Testis (tissue), 2 donors: ENCODE results near the gene MEPCE.

Experiments used
- CTCF ChIP-seq, 3 experiments: fragments of 450-650 bp in 2 of 3; fragments of 200-600 bp in 1 of 3; sonication (generic) in 1 of 3; IDR thresholded peaks; one replicate each; pipeline ENCODE4 v1.5.1; 2016 to 2019; ENCODE audit warnings: antibody characterized with exemption in 3 of 3, mild to moderate bottlenecking in 2 of 3, moderate library complexity in 1 of 3
- POLR2A ChIP-seq: fragments of 450-650 bp; IDR thresholded peaks from one replicate; pipeline ENCODE4 v1.6.1; 2017; ENCODE audit warnings: antibody characterized with exemption, mild to moderate bottlenecking, moderate library complexity

- TF ChIP-seq POLR2A (no peak), CTCF (IDR thresholded peaks at IDR 0.05) (no peak)
Observed at GRCh38 chr7:100406767-100407166, 22.9 kb upstream of the MEPCE start.
